MCF 10A (cell line): ENCODE data around the gene FMR1. TPM values are rescaled to one million over a fixed set of nuclear protein-coding genes. Genes with fewer than 3 reads are reported as not detected.
A peak's percentile ranks its signal among the peaks of the same experiment; 100 is the strongest.

ENCODE experiments used
- BruUV-seq: library from RNA; stranded (reverse); fragments of 400-500 nt; replicated peaks from 2 replicates; lab custom pipeline; 2021; lab: Mats Ljungman, UMichigan
- CTCF ChIA-PET: fragments of 300-600 bp; sonication (Branson Sonifier 250); formaldehyde crosslinking; extraction: SDS; loops from one replicate; lab custom pipeline; 2021; ENCODE audit warnings: antibody characterized with exemption, inconsistent platforms; lab: Yijun Ruan, JAX
- POLR2A ChIA-PET: fragments of 300-600, 350-650 bp; sonication (Branson Sonifier 250); formaldehyde crosslinking; extraction: SDS; loops from one replicate; lab custom pipeline; 2020; ENCODE audit warnings: antibody characterized with exemption, inconsistent platforms; lab: Yijun Ruan, JAX
- DNase-seq: peaks from one replicate; pipeline ENCODE4 v3.0.0-alpha.2; 2018; ENCODE audit not compliant: unreplicated experiment
- H3K27ac Mint-ChIP-seq: one replicate; pipeline ENCODE4 v1.8.0; 2022; ENCODE audit warnings: mild to moderate bottlenecking, low read depth, mixed read lengths; ENCODE audit not compliant: unreplicated experiment
- H3K27me3 Mint-ChIP-seq: one replicate; pipeline ENCODE4 v1.8.0; 2022; ENCODE audit warnings: mixed read lengths; ENCODE audit not compliant: insufficient read depth, unreplicated experiment
- H3K36me3 Mint-ChIP-seq: one replicate; pipeline ENCODE4 v1.8.0; 2022; ENCODE audit warnings: mild to moderate bottlenecking, moderate library complexity, mixed read lengths; ENCODE audit not compliant: insufficient read depth, unreplicated experiment
- H3K4me1 Mint-ChIP-seq: one replicate; pipeline ENCODE4 v1.8.0; 2022; ENCODE audit warnings: mixed read lengths; ENCODE audit not compliant: insufficient read depth, unreplicated experiment
- H3K4me3 Mint-ChIP-seq: one replicate; pipeline ENCODE4 v1.8.0; 2022; ENCODE audit warnings: mild to moderate bottlenecking, moderate library complexity, mixed read lengths; ENCODE audit not compliant: unreplicated experiment
- H3K9me3 Mint-ChIP-seq: one replicate; pipeline ENCODE4 v1.8.0; 2022; ENCODE audit warnings: mixed read lengths; ENCODE audit not compliant: unreplicated experiment
- CTCF ChIP-seq: fragments of 200-600 bp; IDR thresholded peaks from one replicate; pipeline ENCODE4 v1.8.0; 2022; ENCODE audit warnings: antibody characterized with exemption, mild to moderate bottlenecking; ENCODE audit not compliant: unreplicated experiment
- intact Hi-C: fragments of 100-400 bp; cut with micrococcal nuclease; formaldehyde crosslinking; loops from 2 replicates; pipeline ENCODE4 v1.14.1; 2022
- total RNA-seq: library from RNA; stranded (reverse); gene quantifications from 2 replicates; pipeline ENCODE4 v1.2.3, GENCODE V29; 2022

FMR1 gene
- total RNA-seq, 1 experiment from 2014 or later, result 35.3 TPM

- no peak for DNase-seq
- no peaks in the 10 kb centered on the region for H3K36me3 Mint-ChIP-seq
- ChIA-PET CTCF (interaction anchor here (0.6 kb wide), 1 partner anchor 1480 kb away, joined by 3 read pairs; no protein-coding TSS in a partner anchor), POLR2A (no interaction called here)
- no peak overlapping the region for H3K27ac Mint-ChIP-seq
- no peaks in the 10 kb centered on the region for H3K4me1 Mint-ChIP-seq
- intact Hi-C loops, result no loop called here
- TF ChIP-seq CTCF, result no peak
- no peak overlapping the region for H3K4me3 Mint-ChIP-seq
- H3K9me3 Mint-ChIP-seq, result peaks cover 13% of the 10 kb centered on the region
- no TSS peak for BruUV-seq
- H3K27me3 Mint-ChIP-seq, result no peaks in the 10 kb centered on the region
Measured at GRCh38 chrX:147908106-147908505, 3.6 kb upstream of the FMR1 start.

GRCh38 chrX:147910607-147911006 lies 1.1 kb upstream of the FMR1 start:
- Mint-ChIP-seq H3K27ac (no peak overlapping the region), H3K27me3 (no peaks in the 10 kb centered on the region), H3K4me1 (no peaks in the 10 kb centered on the region), H3K9me3 (peaks cover 7% of the 10 kb centered on the region), H3K36me3 (no peaks in the 10 kb centered on the region), H3K4me3 (peak overlapping the region; percentile 83)
- no peak for TF ChIP-seq CTCF
- ChIA-PET POLR2A (no interaction called here), CTCF (interaction anchor here (0.6 kb wide), 1 partner anchor 1563 kb away, joined by 3 read pairs; no protein-coding TSS in a partner anchor)
- intact Hi-C loops, result no loop called here
- DNase-seq, result no peak
- no TSS peak for BruUV-seq

GRCh38 chrX:147912093-147912801 lies 528 bp downstream of the FMR1 start:
- BruUV-seq, result no TSS peak
- H3K9me3 Mint-ChIP-seq, result peaks cover 7% of the 10 kb centered on the region
- H3K27ac Mint-ChIP-seq, result peak overlapping the region; percentile 74
- intact Hi-C loops, result no loop called here
- CTCF ChIA-PET, result no interaction called here
- no peak for TF ChIP-seq CTCF
- POLR2A ChIA-PET, result interaction anchor here (0.8 to 1.8 kb wide), 6 partner anchors 9 to 115 kb away, joined by 3 to 6 read pairs (median 3); no protein-coding TSS in a partner anchor
- H3K27me3 Mint-ChIP-seq, result no peaks in the 10 kb centered on the region
- H3K36me3 Mint-ChIP-seq, result no peaks in the 10 kb centered on the region
- H3K4me1 Mint-ChIP-seq, result no peaks in the 10 kb centered on the region
- peak overlapping the region; percentile 83 for H3K4me3 Mint-ChIP-seq
- peak; percentile 44 for DNase-seq

- ChIA-PET POLR2A (interaction anchor here (0.6 kb wide), 1 partner anchor 37 kb away, joined by 3 read pairs; no protein-coding TSS in a partner anchor), CTCF (no interaction called here)
- no peaks in the 10 kb centered on the region for H3K27me3 Mint-ChIP-seq
- peaks cover 7% of the 10 kb centered on the region for H3K9me3 Mint-ChIP-seq
- intact Hi-C loops, result no loop called here
- BruUV-seq, result no TSS peak
- H3K4me1 Mint-ChIP-seq, result no peaks in the 10 kb centered on the region
- H3K4me3 Mint-ChIP-seq, result peak overlapping the region; percentile 83
- no peak for DNase-seq
- no peak for TF ChIP-seq CTCF
- H3K36me3 Mint-ChIP-seq, result no peaks in the 10 kb centered on the region
- peak overlapping the region; percentile 7 for H3K27ac Mint-ChIP-seq
Measured at GRCh38 chrX:147913570-147913969, 1.9 kb downstream of the FMR1 start.
